ENCODE measurements around the gene PPP1CA. TPM values are rescaled to one million over a fixed set of nuclear protein-coding genes. Genes with fewer than 3 reads are reported as not detected.
A peak's percentile ranks its signal among the peaks of the same experiment; 100 is the strongest.

PPP1CA gene
- total RNA-seq, 4 donors from 2014 or later, result 49.9 to 78.6 (median 63.4) TPM

GRCh38 chr11:67353317-67354074 is 48.2 kb downstream of the PPP1CA start, which contains the start of gene POLD4:
POLD4 (minus strand) TSS chr11:67353546; CDS start chr11:67353399, 147 bp downstream.
- peak; percentile 82 for TF ChIP-seq POLR2AphosphoS5 (IDR thresholded peaks at IDR 0.05)
- no peak for TF ChIP-seq EP300 (IDR thresholded peaks at IDR 0.05)
- TF ChIP-seq CTCF (IDR thresholded peaks at IDR 0.05), result peak in 1 of 4 experiments; percentile 9
- TF ChIP-seq POLR2A (IDR thresholded peaks at IDR 0.05), result peak; percentile 80 to 91
- H3K27me3 ChIP-seq, result no peaks in the 10 kb centered on the region
- 0% methylated on average over 2 to 8 of the region's 37 CpGs for WGBS, 2 donors (ENCODE audit: low coverage in 1 of 2)
- H3K4me1 ChIP-seq, result peaks cover 7 to 74% (median 60%) of the 10 kb centered on the region in 3 donors
- peak; percentile 90 for ATAC-seq
- peak within 1 kb of the TSS; percentile 87 to 99 (median 94) for H3K27ac ChIP-seq
- peak within 1 kb of the TSS; percentile 42 to 80 for H3K4me3 ChIP-seq
- H3K9me3 ChIP-seq, result no peaks in the 10 kb centered on the region
- H3K36me3 ChIP-seq, result no peaks in the 10 kb centered on the region

- H3K9me3 ChIP-seq, result no peaks in the 10 kb centered on the region
- no peaks in the 10 kb centered on the region for H3K27me3 ChIP-seq
- no peak for TF ChIP-seq CTCF (IDR thresholded peaks at IDR 0.05)
- no peaks in the 10 kb centered on the region for H3K36me3 ChIP-seq
- WGBS, 2 donors (ENCODE audit: low coverage in 1 of 2), result 0% methylated on average over 3 to 18 of the region's 25 CpGs
- H3K4me3 ChIP-seq, result peak overlapping the region; percentile 42 to 80
- H3K4me1 ChIP-seq, result peaks cover 7 to 67% (median 54%) of the 10 kb centered on the region in 3 donors
- ATAC-seq, result peak; percentile 0
- peak overlapping the region; percentile 87 to 99 (median 94) for H3K27ac ChIP-seq
Measured at GRCh38 chr11:67352546-67353316, 48.9 kb downstream of the PPP1CA start.

- WGBS, 2 donors (ENCODE audit: low coverage in 1 of 2), result 0% methylated on average over 2 of the region's 11 CpGs; no CpG with 5 or more reads in 1 of the 2 donors
- Histone ChIP-seq H3K9me3 (no peaks in the 10 kb centered on the region), H3K4me3 (peak overlapping the region in 1 of 2 donors; percentile 80), H3K27ac (peak overlapping the region; percentile 16 to 99 (median 94)), H3K27me3 (no peaks in the 10 kb centered on the region), H3K36me3 (no peaks in the 10 kb centered on the region), H3K4me1 (peaks cover 6 to 54% (median 44%) of the 10 kb centered on the region in 3 donors)
- no peak for ATAC-seq
- TF ChIP-seq CTCF (IDR thresholded peaks at IDR 0.05), result peak in 3 of 4 experiments; percentile 87 to 94 (median 93)
- no peak for TF ChIP-seq EP300 (IDR thresholded peaks at IDR 0.05)
Measured at GRCh38 chr11:67351275-67352005, 50.2 kb downstream of the PPP1CA start.

GRCh38 chr11:67349928-67350465 is 51.7 kb downstream of the PPP1CA start:
- no peak overlapping the region for H3K4me3 ChIP-seq
- ATAC-seq, result no peak
- no peaks in the 10 kb centered on the region for H3K9me3 ChIP-seq
- TF ChIP-seq POLR2A (IDR thresholded peaks at IDR 0.05) (no peak), POLR2AphosphoS5 (IDR thresholded peaks at IDR 0.05) (no peak), EP300 (IDR thresholded peaks at IDR 0.05) (no peak), CTCF (IDR thresholded peaks at IDR 0.05) (no peak)
- no peaks in the 10 kb centered on the region for H3K36me3 ChIP-seq
- peak overlapping the region in 1 of 4 donors; percentile 17 for H3K27ac ChIP-seq
- peaks cover 3 to 39% (median 30%) of the 10 kb centered on the region in 3 donors for H3K4me1 ChIP-seq
- no peaks in the 10 kb centered on the region for H3K27me3 ChIP-seq
- 75 to 80% methylated on average over 3 to 4 of the region's 4 CpGs for WGBS, 2 donors (ENCODE audit: low coverage in 1 of 2)
